Measurements from ENCODE around the gene GALNT18. TPM values are rescaled to one million over a fixed set of nuclear protein-coding genes. Genes with fewer than 3 reads are reported as not detected.

GALNT18 gene
- total RNA-seq, 1 experiment from 2014 or later = 1.7 TPM

DNA sequence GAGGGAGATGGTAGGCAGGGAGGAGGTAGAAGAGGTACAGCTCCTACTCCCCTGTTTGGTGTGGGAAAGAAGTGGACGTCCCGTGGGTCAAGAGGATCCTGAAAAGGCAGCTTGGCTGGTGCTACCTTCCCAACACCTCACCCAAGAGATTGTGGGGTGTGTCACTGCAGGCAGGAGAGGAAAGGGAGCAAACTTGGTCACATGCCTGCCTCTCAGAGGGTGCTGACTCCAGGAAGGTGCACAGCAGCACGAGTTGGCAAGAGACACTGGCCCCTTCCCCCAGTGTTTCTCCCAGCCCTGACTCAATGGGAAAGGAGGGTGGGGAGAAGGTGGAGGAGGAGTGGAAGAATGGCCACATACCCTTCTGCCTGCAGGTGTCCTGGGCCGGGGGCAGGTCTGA, 368.3 kb downstream of the GALNT18 start:
- Histone ChIP-seq H2BK5ac (ENCODE audit: insufficient read length, low read length) (peak overlapping the region; percentile 37), H2BK15ac (ENCODE audit: low read depth, low read length) (no peak overlapping the region), H2BK120ac (ENCODE audit: low read depth, low read length, poor library complexity, severe bottlenecking) (no peak overlapping the region), H3K79me2 (ENCODE audit: insufficient read depth, low read length) (no peaks in the 10 kb centered on the region), H2BK12ac (ENCODE audit: insufficient read length, low read depth, low read length) (no peak overlapping the region), H3K27me3 (ENCODE audit: insufficient read depth, low read length) (no peaks in the 10 kb centered on the region), H3K56ac (ENCODE audit: insufficient read length, low read depth, low read length) (no peak overlapping the region), H3K9ac (ENCODE audit: extremely low read depth, insufficient read length, low read length) (no peak overlapping the region), H4K91ac (ENCODE audit: insufficient read length, low read depth, low read length) (no peak overlapping the region), H3K27ac (ENCODE audit: insufficient read length, low read depth, low read length) (no peak overlapping the region), H3K23me2 (ENCODE audit: insufficient read length, low read depth, low read length, poor library complexity, severe bottlenecking) (no peaks in the 10 kb centered on the region), H3K14ac (ENCODE audit: insufficient read depth, low read length) (peak overlapping the region; percentile 73), H3K4me1 (ENCODE audit: insufficient read depth, low read length) (no peaks in the 10 kb centered on the region), H3K4me2 (ENCODE audit: insufficient read depth, insufficient read length, low read length) (no peak overlapping the region), H4K5ac (ENCODE audit: insufficient read length, low read depth, low read length) (no peak overlapping the region), H2BK20ac (ENCODE audit: low read depth, low read length, poor library complexity, severe bottlenecking) (no peak overlapping the region), H3K79me1 (ENCODE audit: insufficient read depth, low read depth, low read length, poor library complexity, severe bottlenecking) (no peaks in the 10 kb centered on the region), H2AFZ (ENCODE audit: low read length) (no peak overlapping the region), H4K20me1 (ENCODE audit: control insufficient read depth, insufficient read depth, insufficient read length) (no peaks in the 10 kb centered on the region), H3T11ph (ENCODE audit: low read length) (no peak overlapping the region), H2AK5ac (ENCODE audit: insufficient read length, low read length) (no peak overlapping the region), H3K23ac (ENCODE audit: insufficient read length, low read depth, low read length) (no peak overlapping the region), H3K9me3 (ENCODE audit: control insufficient read depth, low read depth, low read length) (no peaks in the 10 kb centered on the region), H3K18ac (ENCODE audit: insufficient read length, low read depth, low read length) (no peak overlapping the region), H4K8ac (replicated peaks; ENCODE audit: insufficient read length, low read depth, low read length) (no peak overlapping the region), H3K4ac (ENCODE audit: low read depth, low read length) (no peak overlapping the region)
- Mint-ChIP-seq H3K4me3 (no peak overlapping the region), H3K36me3 (ENCODE audit: insufficient read depth in 1 of 3, low read depth in 3 of 3) (no peaks in the 10 kb centered on the region), H3K27ac (peak overlapping the region in 2 of 3 experiments; percentile 70 to 72; a peak in 2 of 7 replicates), H3K9me3 (no peaks in the 10 kb centered on the region), H3K27me3 (ENCODE audit: low read depth) (no peaks in the 10 kb centered on the region; the same call in 1 of the 2 replicates), H3K4me1 (peaks cover 10 to 11% of the 10 kb centered on the region in 2 experiments)
- TF ChIP-seq, protein P1, sequence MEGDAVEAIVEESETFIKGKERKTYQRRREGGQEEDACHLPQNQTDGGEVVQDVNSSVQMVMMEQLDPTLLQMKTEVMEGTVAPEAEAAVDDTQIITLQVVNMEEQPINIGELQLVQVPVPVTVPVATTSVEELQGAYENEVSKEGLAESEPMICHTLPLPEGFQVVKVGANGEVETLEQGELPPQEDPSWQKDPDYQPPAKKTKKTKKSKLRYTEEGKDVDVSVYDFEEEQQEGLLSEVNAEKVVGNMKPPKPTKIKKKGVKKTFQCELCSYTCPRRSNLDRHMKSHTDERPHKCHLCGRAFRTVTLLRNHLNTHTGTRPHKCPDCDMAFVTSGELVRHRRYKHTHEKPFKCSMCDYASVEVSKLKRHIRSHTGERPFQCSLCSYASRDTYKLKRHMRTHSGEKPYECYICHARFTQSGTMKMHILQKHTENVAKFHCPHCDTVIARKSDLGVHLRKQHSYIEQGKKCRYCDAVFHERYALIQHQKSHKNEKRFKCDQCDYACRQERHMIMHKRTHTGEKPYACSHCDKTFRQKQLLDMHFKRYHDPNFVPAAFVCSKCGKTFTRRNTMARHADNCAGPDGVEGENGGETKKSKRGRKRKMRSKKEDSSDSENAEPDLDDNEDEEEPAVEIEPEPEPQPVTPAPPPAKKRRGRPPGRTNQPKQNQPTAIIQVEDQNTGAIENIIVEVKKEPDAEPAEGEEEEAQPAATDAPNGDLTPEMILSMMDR (conservative IDR thresholded peaks at IDR 0.05) = no peak
- no CpG with 5 or more reads among the region's 4 CpGs for WGBS (ENCODE audit: extremely low coverage, insufficient read length, low lambda C conversion rate)
- DNase-seq = no peak
